ENCODE measurements around the gene FAM124A.
A peak's percentile ranks its signal among the peaks of the same experiment; 100 is the strongest.

FAM124A gene

DNA sequence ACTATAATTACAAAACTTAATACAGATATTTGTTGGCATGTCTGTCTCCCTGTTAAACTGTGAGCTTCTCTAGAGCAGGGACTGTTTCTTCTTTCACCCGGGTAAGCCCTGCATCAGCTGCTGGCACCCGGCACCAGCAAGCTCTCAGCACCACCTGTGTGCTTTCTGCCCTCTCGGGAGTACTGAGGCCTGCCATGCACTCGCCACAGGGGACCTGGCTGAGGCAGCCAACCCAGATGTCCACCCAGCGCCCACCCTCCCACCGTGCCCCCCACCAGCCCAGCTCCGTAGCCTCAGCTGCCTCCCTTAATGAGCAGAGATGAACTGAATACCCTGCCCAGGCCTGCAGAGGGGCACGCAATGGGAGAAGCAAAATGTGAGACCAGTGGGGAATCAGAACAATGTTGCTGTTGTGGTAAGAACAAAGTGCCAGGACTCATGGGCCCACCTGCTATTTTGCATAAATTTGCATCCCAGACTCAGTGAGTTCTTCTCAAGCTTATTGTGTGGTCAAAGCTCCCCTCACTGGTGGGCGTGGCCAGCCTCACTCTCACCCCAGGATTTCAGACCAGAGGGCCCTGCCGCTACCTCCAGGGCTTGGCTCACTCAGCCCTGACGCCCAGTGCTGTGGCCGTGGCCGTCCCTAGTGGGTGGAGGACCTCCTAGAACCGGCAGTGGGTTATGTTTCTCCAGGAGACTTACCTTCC lies 102.7 kb downstream of the FAM124A start:
- Histone ChIP-seq H3K9me3 (ENCODE audit: insufficient read depth, low read length, severe bottlenecking) (no peaks in the 10 kb centered on the region), H3K27ac (ENCODE audit: low read length) (no peak overlapping the region), H3K36me3 (ENCODE audit: insufficient read depth, low read length) (no peaks in the 10 kb centered on the region), H2AFZ (ENCODE audit: low read depth, low read length) (no peak overlapping the region), H3K4me2 (ENCODE audit: insufficient read depth, low read length) (no peak overlapping the region), H3K27me3 (ENCODE audit: insufficient read depth, low read length, poor library complexity) (no peaks in the 10 kb centered on the region), H4K20me1 (ENCODE audit: insufficient read depth, low read length) (no peaks in the 10 kb centered on the region), H3K4me3 (ENCODE audit: low read depth in 1 of 2, low read length in 2 of 2) (no peak overlapping the region), H3K9ac (ENCODE audit: low read depth, low read length) (no peak overlapping the region), H3K4me1 (ENCODE audit: insufficient read depth, low read length) (no peaks in the 10 kb centered on the region), H3K79me2 (ENCODE audit: insufficient read depth, low read length) (no peaks in the 10 kb centered on the region)
- TF ChIP-seq EZH2 (IDR thresholded peaks at IDR 0.05; ENCODE audit: borderline replicate concordance, low read depth, low read length, severe bottlenecking), result no peak
- TF ChIP-seq, protein P1, sequence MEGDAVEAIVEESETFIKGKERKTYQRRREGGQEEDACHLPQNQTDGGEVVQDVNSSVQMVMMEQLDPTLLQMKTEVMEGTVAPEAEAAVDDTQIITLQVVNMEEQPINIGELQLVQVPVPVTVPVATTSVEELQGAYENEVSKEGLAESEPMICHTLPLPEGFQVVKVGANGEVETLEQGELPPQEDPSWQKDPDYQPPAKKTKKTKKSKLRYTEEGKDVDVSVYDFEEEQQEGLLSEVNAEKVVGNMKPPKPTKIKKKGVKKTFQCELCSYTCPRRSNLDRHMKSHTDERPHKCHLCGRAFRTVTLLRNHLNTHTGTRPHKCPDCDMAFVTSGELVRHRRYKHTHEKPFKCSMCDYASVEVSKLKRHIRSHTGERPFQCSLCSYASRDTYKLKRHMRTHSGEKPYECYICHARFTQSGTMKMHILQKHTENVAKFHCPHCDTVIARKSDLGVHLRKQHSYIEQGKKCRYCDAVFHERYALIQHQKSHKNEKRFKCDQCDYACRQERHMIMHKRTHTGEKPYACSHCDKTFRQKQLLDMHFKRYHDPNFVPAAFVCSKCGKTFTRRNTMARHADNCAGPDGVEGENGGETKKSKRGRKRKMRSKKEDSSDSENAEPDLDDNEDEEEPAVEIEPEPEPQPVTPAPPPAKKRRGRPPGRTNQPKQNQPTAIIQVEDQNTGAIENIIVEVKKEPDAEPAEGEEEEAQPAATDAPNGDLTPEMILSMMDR (IDR thresholded peaks at IDR 0.05; ENCODE audit: borderline replicate concordance, extremely low read depth, low read length, poor library complexity, severe bottlenecking), result no peak
- ATAC-seq (ENCODE audit: insufficient read depth, low read depth) (no peak), DNase-seq (no peak)

GRCh38 chr13:51325837-51326236 lies 103.6 kb downstream of the FAM124A start:
- H4K20me1 ChIP-seq (ENCODE audit: insufficient read depth, low read length), result no peaks in the 10 kb centered on the region
- H3K27ac ChIP-seq (ENCODE audit: low read length), result no peak overlapping the region
- no peaks in the 10 kb centered on the region for H3K79me2 ChIP-seq (ENCODE audit: insufficient read depth, low read length)
- H3K4me3 ChIP-seq (ENCODE audit: low read depth in 1 of 2, low read length in 2 of 2), result no peak overlapping the region
- H3K4me1 ChIP-seq (ENCODE audit: insufficient read depth, low read length), result 0 out of 2 replicates have a peak, but pooled peaks cover under 1% of the 10 kb centered on the region
- no peaks in the 10 kb centered on the region for H3K36me3 ChIP-seq (ENCODE audit: insufficient read depth, low read length)
- TF ChIP-seq EZH2 (IDR thresholded peaks at IDR 0.05; ENCODE audit: borderline replicate concordance, low read depth, low read length, severe bottlenecking), result no peak
- TF ChIP-seq, protein P1 (IDR thresholded peaks at IDR 0.05; ENCODE audit: borderline replicate concordance, extremely low read depth, low read length, poor library complexity, severe bottlenecking), result no peak
- no peaks in the 10 kb centered on the region for H3K9me3 ChIP-seq (ENCODE audit: insufficient read depth, low read length, severe bottlenecking)
- H2AFZ ChIP-seq (ENCODE audit: low read depth, low read length), result no peak overlapping the region
- no peaks in the 10 kb centered on the region for H3K27me3 ChIP-seq (ENCODE audit: insufficient read depth, low read length, poor library complexity)
- DNase-seq (no peak), ATAC-seq (ENCODE audit: insufficient read depth, low read depth) (peak; percentile 24; the same call in 1 of the 3 replicates)
- no peak overlapping the region for H3K4me2 ChIP-seq (ENCODE audit: insufficient read depth, low read length)
- H3K9ac ChIP-seq (ENCODE audit: low read depth, low read length), result no peak overlapping the region

GRCh38 chr13:51326777-51327176 lies 104.6 kb downstream of the FAM124A start:
- H2AFZ ChIP-seq (ENCODE audit: low read depth, low read length), result no peak overlapping the region
- H3K9me3 ChIP-seq (ENCODE audit: insufficient read depth, low read length, severe bottlenecking), result no peaks in the 10 kb centered on the region
- TF ChIP-seq, protein P1 (IDR thresholded peaks at IDR 0.05; ENCODE audit: borderline replicate concordance, extremely low read depth, low read length, poor library complexity, severe bottlenecking), result no peak
- TF ChIP-seq EZH2 (IDR thresholded peaks at IDR 0.05; ENCODE audit: borderline replicate concordance, low read depth, low read length, severe bottlenecking), result no peak
- no peak overlapping the region for H3K4me3 ChIP-seq (ENCODE audit: low read depth in 1 of 2, low read length in 2 of 2)
- H3K9ac ChIP-seq (ENCODE audit: low read depth, low read length), result no peak overlapping the region
- no peak overlapping the region for H3K4me2 ChIP-seq (ENCODE audit: insufficient read depth, low read length)
- no peak overlapping the region for H3K27ac ChIP-seq (ENCODE audit: low read length)
- peaks cover under 1% of the 10 kb centered on the region for H3K27me3 ChIP-seq (ENCODE audit: insufficient read depth, low read length, poor library complexity)
- no peak for DNase-seq
- ATAC-seq (ENCODE audit: insufficient read depth, low read depth), result no peak
- H3K4me1 ChIP-seq (ENCODE audit: insufficient read depth, low read length), result 0 out of 2 replicates have a peak, but pooled peaks cover 3% of the 10 kb centered on the region
- no peaks in the 10 kb centered on the region for H3K36me3 ChIP-seq (ENCODE audit: insufficient read depth, low read length)
- no peaks in the 10 kb centered on the region for H4K20me1 ChIP-seq (ENCODE audit: insufficient read depth, low read length)
- H3K79me2 ChIP-seq (ENCODE audit: insufficient read depth, low read length), result no peaks in the 10 kb centered on the region
